Muscle layer of colon (tissue), 2 donors: ENCODE data around the gene AHNAK2.

Experiments used
- H3K27ac ChIP-seq: one replicate; pipeline ENCODE4 v1.7.0; 2013; ENCODE audit warnings: low read depth, mild to moderate bottlenecking, low read length, moderate library complexity
- H3K27me3 ChIP-seq, 2 donors: one replicate each; pipeline ENCODE4 v1.7.0; 2013; ENCODE audit warnings: low read length in 2 of 2, mild to moderate bottlenecking in 2 of 2; ENCODE audit not compliant: insufficient read depth in 2 of 2, control insufficient read depth in 1 of 2
- H3K36me3 ChIP-seq: one replicate; pipeline ENCODE4 v1.7.0; 2013; ENCODE audit warnings: mild to moderate bottlenecking, low read length; ENCODE audit not compliant: insufficient read depth
- H3K4me1 ChIP-seq: one replicate; pipeline ENCODE4 v1.7.0; 2013; ENCODE audit warnings: mild to moderate bottlenecking, low read length; ENCODE audit not compliant: insufficient read depth
- H3K4me3 ChIP-seq, 2 donors: one replicate each; pipeline ENCODE4 v1.7.0; 2013; ENCODE audit warnings: low read length in 2 of 2, low read depth in 1 of 2, mild to moderate bottlenecking in 1 of 2, moderate library complexity in 1 of 2
- H3K9ac ChIP-seq: one replicate; pipeline ENCODE4 v1.7.0; 2013; ENCODE audit warnings: low read length
- H3K9me3 ChIP-seq: one replicate; pipeline ENCODE4 v1.7.0; 2013; ENCODE audit warnings: mild to moderate bottlenecking, low read length
- donor health status: abdominal sarcoma.
- donor health status: Adenocarcinoma of cecum.

Gene AHNAK2

GRCh38 chr14:104899781-104900180 lies 78.4 kb downstream of the AHNAK2 start:
- no peak overlapping the region for H3K9ac ChIP-seq

GRCh38 chr14:104898870-104899510 lies 79.2 kb downstream of the AHNAK2 start:
- no peaks in the 10 kb centered on the region for H3K36me3 ChIP-seq
- no peak overlapping the region for H3K4me3 ChIP-seq
- no peaks in the 10 kb centered on the region for H3K27me3 ChIP-seq
- peaks cover 14% of the 10 kb centered on the region for H3K4me1 ChIP-seq
- no peak overlapping the region for H3K9ac ChIP-seq
- H3K9me3 ChIP-seq = no peaks in the 10 kb centered on the region
- H3K27ac ChIP-seq = no peak overlapping the region

More at GRCh38 chr14:104899781-104900180, 78.4 kb downstream of the AHNAK2 start:
- Histone ChIP-seq H3K4me3 (no peak overlapping the region), H3K9me3 (no peaks in the 10 kb centered on the region), H3K27me3 (no peaks in the 10 kb centered on the region), H3K36me3 (no peaks in the 10 kb centered on the region), H3K4me1 (peaks cover 14% of the 10 kb centered on the region), H3K27ac (no peak overlapping the region)

GRCh38 chr14:104898195-104898558 lies 80.0 kb downstream of the AHNAK2 start:
- H3K36me3 ChIP-seq = no peaks in the 10 kb centered on the region
- H3K27me3 ChIP-seq = no peaks in the 10 kb centered on the region
- H3K9ac ChIP-seq = no peak overlapping the region
- H3K27ac ChIP-seq = no peak overlapping the region
- no peak overlapping the region for H3K4me3 ChIP-seq
- H3K4me1 ChIP-seq = peaks cover 14% of the 10 kb centered on the region
- H3K9me3 ChIP-seq = no peaks in the 10 kb centered on the region

GRCh38 chr14:104897330-104898194 lies 80.6 kb downstream of the AHNAK2 start:
- Histone ChIP-seq H3K4me1 (peaks cover 14% of the 10 kb centered on the region), H3K9me3 (no peaks in the 10 kb centered on the region), H3K27ac (no peak overlapping the region), H3K4me3 (no peak overlapping the region), H3K36me3 (no peaks in the 10 kb centered on the region), H3K9ac (no peak overlapping the region), H3K27me3 (no peaks in the 10 kb centered on the region)

- Histone ChIP-seq H3K36me3 (no peaks in the 10 kb centered on the region), H3K4me3 (no peak overlapping the region), H3K9me3 (no peaks in the 10 kb centered on the region), H3K27ac (no peak overlapping the region), H3K27me3 (no peaks in the 10 kb centered on the region), H3K9ac (no peak overlapping the region), H3K4me1 (peaks cover 14% of the 10 kb centered on the region)
Observed at GRCh38 chr14:104895786-104896661, 82.2 kb downstream of the AHNAK2 start.

GRCh38 chr14:104895207-104895785 lies 82.9 kb downstream of the AHNAK2 start:
- Histone ChIP-seq H3K27me3 (no peaks in the 10 kb centered on the region), H3K9ac (no peak overlapping the region), H3K4me1 (peaks cover 14% of the 10 kb centered on the region), H3K27ac (no peak overlapping the region), H3K36me3 (no peaks in the 10 kb centered on the region), H3K4me3 (no peak overlapping the region), H3K9me3 (no peaks in the 10 kb centered on the region)

- H3K4me1 ChIP-seq = peaks cover 14% of the 10 kb centered on the region
- H3K27ac ChIP-seq = no peak overlapping the region
- H3K27me3 ChIP-seq = no peaks in the 10 kb centered on the region
- H3K4me3 ChIP-seq = no peak overlapping the region
- no peaks in the 10 kb centered on the region for H3K36me3 ChIP-seq
- no peaks in the 10 kb centered on the region for H3K9me3 ChIP-seq
- H3K9ac ChIP-seq = no peak overlapping the region
Observed at GRCh38 chr14:104894331-104895206, 83.6 kb downstream of the AHNAK2 start.

GRCh38 chr14:104893435-104894207 lies 84.6 kb downstream of the AHNAK2 start:
- H3K4me3 ChIP-seq = no peak overlapping the region
- H3K9ac ChIP-seq = no peak overlapping the region
- H3K27ac ChIP-seq = no peak overlapping the region
- H3K36me3 ChIP-seq = no peaks in the 10 kb centered on the region
- no peaks in the 10 kb centered on the region for H3K9me3 ChIP-seq
- peaks cover 14% of the 10 kb centered on the region for H3K4me1 ChIP-seq
- H3K27me3 ChIP-seq = no peaks in the 10 kb centered on the region

- Histone ChIP-seq H3K36me3 (no peaks in the 10 kb centered on the region), H3K4me3 (no peak overlapping the region), H3K9ac (no peak overlapping the region), H3K9me3 (no peaks in the 10 kb centered on the region), H3K4me1 (peaks cover 14% of the 10 kb centered on the region), H3K27me3 (no peaks in the 10 kb centered on the region), H3K27ac (no peak overlapping the region)
Observed at GRCh38 chr14:104892531-104893434, 85.4 kb downstream of the AHNAK2 start.
